GM21447 (cell line): Measurements from ENCODE around the gene HSD17B8.

ENCODE experiments used
- ATAC-seq: cut with Tn5 transposase; IDR thresholded peaks from one replicate; pipeline ENCODE4 v1.9.1; 2021; ENCODE audit not compliant: unreplicated experiment

HSD17B8 gene

GRCh38 chr6:33191383-33192104 lies 12.9 kb upstream of the HSD17B8 start:
- ATAC-seq, result no peak

GRCh38 chr6:33192105-33192646 lies 12.3 kb upstream of the HSD17B8 start, which contains the start of gene COL11A2:
TSS of gene COL11A2 (minus strand) at chr6:33192467. CDS start at chr6:33192240, 227 bp downstream.
- ATAC-seq, result no peak

GRCh38 chr6:33192671-33193602 lies 11.5 kb upstream of the HSD17B8 start:
- ATAC-seq, result no peak

DNA sequence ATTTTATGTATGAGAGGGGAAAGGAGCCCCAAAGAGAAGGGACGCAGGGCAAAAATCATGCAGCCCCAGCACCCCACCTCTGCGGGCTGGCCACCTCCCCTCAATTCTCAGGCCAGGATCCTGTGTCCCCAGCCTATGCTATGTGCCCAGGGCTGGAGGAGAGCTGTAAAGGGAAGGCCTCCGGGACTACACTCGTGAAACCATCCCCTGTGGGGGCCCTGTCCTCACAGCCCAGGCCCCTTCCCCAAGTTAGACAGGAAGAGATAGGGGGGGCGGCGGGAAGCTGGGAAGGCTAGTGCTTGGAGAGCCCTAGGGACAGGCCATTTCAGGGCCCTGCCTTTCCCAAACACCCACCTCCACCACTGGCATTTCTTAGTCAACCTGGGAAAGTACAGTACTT lies 10.8 kb upstream of the HSD17B8 start:
- no peak for ATAC-seq

DNA sequence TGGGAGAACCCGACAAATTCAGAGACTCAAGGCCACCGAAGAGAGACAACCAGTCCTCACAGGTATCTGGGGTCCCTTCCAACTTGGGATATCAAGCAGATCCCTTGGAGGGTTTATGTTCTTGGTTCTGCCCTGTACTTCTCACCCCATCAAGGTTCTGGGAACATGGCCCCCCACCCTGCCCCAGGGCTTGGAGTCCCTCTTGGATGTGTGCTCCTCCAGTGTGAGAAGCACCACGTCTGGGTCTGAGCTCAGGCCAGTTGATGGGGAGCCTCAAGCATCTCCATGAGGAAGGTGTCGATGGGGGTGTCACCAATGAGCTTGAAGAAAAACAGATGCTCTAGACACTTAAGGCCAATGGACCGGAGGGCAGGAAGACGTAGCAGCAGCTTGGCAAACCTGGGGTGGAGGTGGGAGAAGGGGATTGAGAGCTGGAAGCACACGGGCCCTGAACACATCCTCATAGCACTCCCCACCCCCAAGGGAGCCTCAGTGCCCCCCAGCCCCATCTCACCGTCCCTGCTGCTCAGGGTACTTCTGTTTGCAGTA lies 9.9 kb upstream of the HSD17B8 start:
- no peak for ATAC-seq

- ATAC-seq, result no peak
These were observed 8.9 kb upstream of the HSD17B8 start for GRCh38 chr6:33195304-33196165.

DNA sequence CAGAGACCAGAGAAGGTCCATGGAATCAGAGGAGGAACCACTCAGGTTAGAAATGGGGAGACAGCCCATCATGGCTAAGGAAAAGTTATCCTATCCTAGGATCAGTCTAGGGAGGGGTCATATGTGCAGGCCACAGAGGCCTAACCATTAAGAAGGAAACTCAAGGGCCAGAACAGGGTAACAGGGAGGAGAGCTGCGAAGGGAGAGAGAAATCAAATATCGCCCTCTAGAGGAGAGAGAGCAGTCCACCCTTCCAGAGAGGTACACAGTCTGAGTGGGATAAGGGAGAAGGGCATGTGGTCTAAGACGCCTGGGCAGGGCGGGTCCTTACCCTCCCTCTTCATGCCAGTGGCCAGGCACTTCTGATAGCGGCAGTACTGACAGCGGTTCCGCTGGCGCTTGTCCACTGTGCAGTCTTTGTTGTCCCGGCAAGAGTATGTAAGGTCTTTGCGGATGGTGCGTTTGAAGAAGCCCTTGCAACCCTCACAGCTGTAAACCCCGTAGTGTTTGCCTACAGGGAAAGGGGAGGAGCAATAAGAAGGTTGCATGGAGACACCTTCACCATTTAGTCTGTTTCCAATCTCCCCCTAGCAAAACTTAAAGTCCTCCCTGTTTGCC lies 6.9 kb upstream of the HSD17B8 start:
- ATAC-seq, result no peak

GRCh38 chr6:33198159-33198852 lies 6.1 kb upstream of the HSD17B8 start:
- no peak for ATAC-seq

GRCh38 chr6:33198853-33199436 lies 5.5 kb upstream of the HSD17B8 start:
- no peak for ATAC-seq

DNA sequence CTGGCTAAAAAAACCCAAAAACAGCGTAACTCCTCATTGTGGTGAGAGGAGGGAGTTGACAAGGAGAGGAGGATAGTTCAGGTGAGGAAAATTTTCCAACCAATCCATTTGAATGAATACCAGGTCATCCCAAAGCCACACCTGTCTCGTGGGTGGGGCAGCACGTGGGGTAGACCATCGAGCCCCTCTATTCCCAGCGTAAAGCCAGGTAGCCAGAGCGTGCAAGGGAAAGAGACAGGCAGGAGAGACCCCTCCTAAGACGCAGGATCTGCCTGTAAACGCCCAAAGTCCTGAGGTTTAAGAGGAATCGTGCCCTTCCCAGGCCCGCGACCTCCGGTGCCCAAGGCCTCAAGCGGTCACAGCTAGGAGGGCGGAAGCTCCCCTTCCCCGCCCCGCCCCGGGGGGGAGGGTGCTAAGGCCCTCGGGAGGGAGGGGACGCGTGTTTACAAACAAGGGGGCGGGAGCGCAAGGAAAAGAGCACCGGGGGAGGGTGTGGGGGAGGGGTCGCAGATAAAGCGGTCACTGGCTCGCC lies 4.7 kb upstream of the HSD17B8 start:
- ATAC-seq, result peak; percentile 12

GRCh38 chr6:33200219-33201146 lies 4.0 kb upstream of the HSD17B8 start, which contains the start of the genes RXRB and SLC39A7:
TSS of gene RXRB (minus strand) at chr6:33200665. CDS start at chr6:33200476, 189 bp downstream.
TSS of gene SLC39A7 (plus strand) at chr6:33200867. CDS start at chr6:33201246, 379 bp downstream.
- ATAC-seq, result peak; percentile 38

DNA sequence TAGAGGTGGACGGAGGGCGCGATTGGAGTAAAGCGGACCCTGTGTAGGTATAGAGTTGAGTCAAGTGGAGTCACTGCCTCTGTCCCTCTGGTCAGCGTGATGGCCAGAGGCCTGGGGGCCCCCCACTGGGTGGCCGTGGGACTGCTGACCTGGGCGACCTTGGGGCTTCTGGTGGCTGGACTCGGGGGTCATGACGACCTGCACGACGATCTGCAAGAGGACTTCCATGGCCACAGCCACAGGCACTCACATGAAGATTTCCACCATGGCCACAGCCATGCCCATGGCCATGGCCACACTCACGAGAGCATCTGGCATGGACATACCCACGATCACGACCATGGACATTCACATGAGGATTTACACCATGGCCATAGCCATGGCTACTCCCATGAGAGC lies 3.3 kb upstream of the HSD17B8 start:
- ATAC-seq, result no peak

DNA sequence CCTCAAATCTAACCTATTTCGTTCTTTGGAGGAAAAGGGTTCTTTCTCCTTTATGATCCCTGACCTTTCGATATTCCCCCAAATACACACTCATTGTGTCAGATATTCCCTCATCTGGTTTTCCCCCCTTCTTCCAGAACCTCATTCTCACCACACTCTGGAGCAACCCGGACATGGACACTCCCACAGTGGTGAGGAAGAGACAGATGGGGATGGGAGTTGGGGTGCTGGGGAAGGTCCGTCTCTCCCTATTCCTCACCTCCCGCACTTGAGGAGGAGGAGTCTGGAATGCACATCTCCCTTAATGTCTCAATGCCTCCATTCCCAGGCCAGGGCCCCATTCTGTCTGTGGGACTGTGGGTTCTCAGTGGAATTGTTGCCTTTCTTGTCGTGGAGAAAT lies 2.5 kb upstream of the HSD17B8 start:
- ATAC-seq, result no peak

GRCh38 chr6:33202799-33203198 lies 1.7 kb upstream of the HSD17B8 start:
- no peak for ATAC-seq

DNA sequence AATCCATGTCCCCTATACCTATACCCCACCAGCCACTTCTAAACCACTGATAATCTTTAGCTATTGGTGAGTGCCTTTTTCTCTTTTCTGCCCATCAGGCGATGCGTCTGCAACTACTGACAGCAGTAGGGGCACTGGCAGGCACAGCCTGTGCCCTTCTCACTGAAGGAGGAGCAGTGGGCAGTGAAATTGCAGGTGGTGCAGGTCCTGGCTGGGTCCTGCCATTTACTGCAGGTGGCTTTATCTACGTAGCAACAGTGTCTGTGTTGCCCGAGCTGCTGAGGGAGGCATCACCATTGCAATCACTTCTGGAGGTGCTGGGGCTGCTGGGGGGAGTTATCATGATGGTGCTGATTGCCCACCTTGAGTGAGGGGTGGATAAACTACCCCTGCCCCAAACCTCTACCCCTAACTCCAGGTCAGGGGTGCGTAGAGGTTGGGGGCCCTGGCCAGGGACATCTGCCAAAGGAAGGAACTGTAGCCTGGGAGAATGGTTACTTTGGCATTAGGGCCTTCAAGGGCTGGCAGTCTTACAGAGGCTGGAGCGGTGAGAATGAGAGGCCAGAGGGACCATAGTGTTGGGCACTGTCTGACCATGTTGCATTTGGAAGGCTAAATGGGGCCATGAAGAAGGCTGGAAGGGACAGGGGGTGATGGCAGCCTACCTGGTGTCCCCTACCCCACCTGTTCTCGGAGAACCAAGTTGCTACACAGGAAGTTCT lies 851 bp upstream of the HSD17B8 start:
- no peak for ATAC-seq

- ATAC-seq, result no peak
These were observed 365 bp upstream of the HSD17B8 start for GRCh38 chr6:33204165-33204414.
